Activated T-helper 1 cell treated with anti-CD3 and anti-CD28 coated beads, Interleukin-12 subunit alpha, Interleukin-12 subunit beta, Interleukin-2, Interleukin-4 antibody, amounts not matched to agents 30 ng/mL and 10 ng/mL and 1 ng/mL, durations not matched to agents 14 hours and 24 hours and 36 hours (primary cell): ENCODE data around the gene BRK1. TPM values are rescaled to one million over a fixed set of nuclear protein-coding genes. Genes with fewer than 3 reads are reported as not detected.
"Not testable (repeated sequence)": the region's sequence is repeated elsewhere in the genome, so short reads cannot be mapped to it uniquely, and the experiment has no call there.

Experiments
- DNase-seq: peaks from one replicate; pipeline ENCODE4 v3.0.0; 2021; ENCODE audit warnings: low spot score
- H3K27ac Mint-ChIP-seq: one replicate; pipeline ENCODE4 v1.8.0; 2021; ENCODE audit warnings: mild to moderate bottlenecking, mixed read lengths
- H3K27me3 Mint-ChIP-seq: one replicate; pipeline ENCODE4 v1.8.0; 2022; ENCODE audit warnings: mild to moderate bottlenecking, moderate library complexity, mixed read lengths; ENCODE audit not compliant: insufficient read depth
- H3K36me3 Mint-ChIP-seq: one replicate; pipeline ENCODE4 v1.8.0; 2021; ENCODE audit warnings: low read depth, mixed read lengths
- H3K4me1 Mint-ChIP-seq: one replicate; pipeline ENCODE4 v1.8.0; 2021; ENCODE audit warnings: low read depth, mixed read lengths
- H3K4me3 Mint-ChIP-seq: one replicate; pipeline ENCODE4 v1.8.0; 2021; ENCODE audit warnings: mild to moderate bottlenecking, moderate library complexity, mixed read lengths
- H3K9me3 Mint-ChIP-seq: one replicate; pipeline ENCODE4 v1.8.0; 2021; ENCODE audit warnings: mixed read lengths
- intact Hi-C: fragments of 100-400 bp; cut with micrococcal nuclease; formaldehyde crosslinking; loops from one replicate; pipeline ENCODE4 v1.15.1; 2024
- total RNA-seq: library from RNA; stranded (reverse); gene quantifications from 2 replicates; pipeline ENCODE4 v1.2.3, GENCODE V29; 2022

The BRK1 gene
- total RNA-seq, 1 donor from 2014 or later: 97.2 TPM

- intact Hi-C loops: no loop called here
- Mint-ChIP-seq H3K36me3 (peaks cover 43% of the 10 kb centered on the region), H3K4me1 (peaks cover 18% of the 10 kb centered on the region), H3K9me3 (peaks cover 7% of the 10 kb centered on the region), H3K27me3 (no peaks in the 10 kb centered on the region), H3K4me3 (no peak overlapping the region), H3K27ac (no peak overlapping the region)
- no peak for DNase-seq
These were observed 39.1 kb downstream of the BRK1 start for GRCh38 chr3:10154335-10155122.

GRCh38 chr3:10155123-10155472, 39.6 kb downstream of the BRK1 start:
- Mint-ChIP-seq H3K4me1 (peaks cover 12% of the 10 kb centered on the region), H3K27me3 (no peaks in the 10 kb centered on the region), H3K4me3 (no peak overlapping the region), H3K9me3 (peaks cover 7% of the 10 kb centered on the region), H3K27ac (no peak overlapping the region), H3K36me3 (peaks cover 38% of the 10 kb centered on the region)
- no peak for DNase-seq
- intact Hi-C loops: no loop called here

DNA sequence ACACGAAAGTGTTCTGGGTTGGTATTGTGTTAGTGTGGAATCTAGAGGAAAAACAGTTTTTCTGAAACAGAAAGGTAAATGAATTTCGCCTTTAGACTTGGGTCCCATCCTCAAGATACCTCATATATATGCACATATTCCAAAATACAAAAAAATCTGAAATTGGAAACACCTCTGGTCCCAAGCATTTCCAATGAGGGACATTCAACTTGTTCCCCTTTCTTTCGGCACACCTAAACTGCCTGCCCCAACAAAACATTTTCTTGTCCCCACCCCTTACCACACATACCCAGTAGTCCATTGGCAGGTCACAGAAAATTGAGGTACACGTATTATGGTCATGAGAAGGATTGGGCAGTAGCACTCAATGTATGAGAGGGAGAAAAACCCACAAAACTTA, 40.2 kb downstream of the BRK1 start:
- no peak for DNase-seq
- Mint-ChIP-seq H3K9me3 (peaks cover 7% of the 10 kb centered on the region), H3K4me1 (peaks cover 12% of the 10 kb centered on the region), H3K4me3 (no peak overlapping the region), H3K27ac (peak overlapping the region; percentile 40), H3K36me3 (peaks cover 32% of the 10 kb centered on the region), H3K27me3 (no peaks in the 10 kb centered on the region)
- intact Hi-C loops: no loop called here

DNA sequence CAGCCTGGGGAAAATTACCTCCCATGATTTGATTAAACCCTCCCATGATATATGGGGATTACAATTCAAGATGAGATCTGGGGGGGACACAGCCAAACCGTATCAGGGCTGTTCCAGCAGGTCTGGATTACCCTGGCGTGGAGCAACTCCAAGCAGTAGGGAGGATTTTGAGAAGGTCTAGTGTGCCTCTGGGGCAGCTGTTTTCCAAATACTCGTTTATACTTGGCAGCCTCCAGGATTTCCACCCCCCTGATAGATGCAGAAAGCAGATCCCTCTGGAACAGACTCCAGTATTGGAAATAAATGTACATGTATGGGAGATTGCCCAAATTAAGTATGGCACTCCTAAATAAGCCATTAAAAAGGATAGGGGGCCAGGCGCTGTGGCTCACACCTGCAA, 41.6 kb downstream of the BRK1 start:
- Mint-ChIP-seq H3K4me3 (no peak overlapping the region), H3K27ac (no peak overlapping the region), H3K27me3 (no peaks in the 10 kb centered on the region), H3K4me1 (peaks cover 7% of the 10 kb centered on the region), H3K9me3 (peaks cover 7% of the 10 kb centered on the region), H3K36me3 (peaks cover 21% of the 10 kb centered on the region)
- DNase-seq: no peak
- intact Hi-C loops: no loop called here

GRCh38 chr3:10158555-10158954, 43.1 kb downstream of the BRK1 start:
- Mint-ChIP-seq H3K36me3 (peaks cover 18% of the 10 kb centered on the region), H3K4me1 (peaks cover 12% of the 10 kb centered on the region)
- H3K27me3 Mint-ChIP-seq, DNase-seq, H3K4me3 Mint-ChIP-seq, H3K27ac Mint-ChIP-seq, H3K9me3 Mint-ChIP-seq, intact Hi-C loops: not testable (repeated sequence)

DNA sequence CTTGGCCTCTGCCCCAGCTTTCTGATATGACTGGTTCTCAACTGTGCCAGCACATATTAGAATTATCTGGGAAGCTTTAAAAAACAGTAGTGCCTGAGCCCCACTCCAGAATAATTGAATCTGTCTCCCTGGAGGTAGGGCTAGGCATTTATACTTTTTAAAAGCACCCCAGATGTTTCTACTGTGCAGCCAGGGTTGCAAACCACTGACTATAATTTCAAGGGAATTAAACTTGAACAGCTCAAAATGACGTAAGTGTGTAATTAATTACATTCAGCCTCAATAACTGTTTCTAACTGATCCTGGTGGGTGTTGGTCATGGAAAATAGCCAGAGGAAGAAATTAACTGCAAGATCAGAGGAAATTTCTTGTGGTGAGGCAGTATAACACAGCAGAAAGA, 44.9 kb downstream of the BRK1 start:
- intact Hi-C loops: no loop called here
- Mint-ChIP-seq H3K27me3 (no peaks in the 10 kb centered on the region), H3K4me3 (no peak overlapping the region), H3K27ac (no peak overlapping the region), H3K4me1 (peaks cover 16% of the 10 kb centered on the region), H3K9me3 (peaks cover 7% of the 10 kb centered on the region), H3K36me3 (peaks cover 11% of the 10 kb centered on the region)
- DNase-seq: no peak

GRCh38 chr3:10160925-10161324, 45.5 kb downstream of the BRK1 start:
- Mint-ChIP-seq H3K4me3 (no peak overlapping the region), H3K27ac (no peak overlapping the region), H3K4me1 (peaks cover 14% of the 10 kb centered on the region), H3K36me3 (peaks cover 5% of the 10 kb centered on the region), H3K9me3 (peaks cover 6% of the 10 kb centered on the region), H3K27me3 (no peaks in the 10 kb centered on the region)
- DNase-seq: no peak
- intact Hi-C loops: no loop called here

GRCh38 chr3:10162185-10162584, 46.7 kb downstream of the BRK1 start:
- peaks cover 20% of the 10 kb centered on the region for H3K4me1 Mint-ChIP-seq

GRCh38 chr3:10164201-10164545, 48.7 kb downstream of the BRK1 start:
- not testable (repeated sequence) for DNase-seq, H3K36me3 Mint-ChIP-seq, H3K9me3 Mint-ChIP-seq, H3K27ac Mint-ChIP-seq, H3K27me3 Mint-ChIP-seq
- peak overlapping the region; percentile 82 for H3K4me3 Mint-ChIP-seq
- intact Hi-C loops: loop anchor here (1.0 to 2.0 kb wide), 5 partner anchors 23 to 78 kb away; partner anchors contain the start of gene VHL
- peaks cover 32% of the 10 kb centered on the region for H3K4me1 Mint-ChIP-seq

More at GRCh38 chr3:10162185-10162584, 46.7 kb downstream of the BRK1 start:
- Mint-ChIP-seq H3K4me3 (no peak overlapping the region), H3K27me3 (no peaks in the 10 kb centered on the region), H3K9me3 (no peaks in the 10 kb centered on the region), H3K27ac (no peak overlapping the region), H3K36me3 (no peaks in the 10 kb centered on the region)
- no peak for DNase-seq
- intact Hi-C loops: no loop called here

DNA sequence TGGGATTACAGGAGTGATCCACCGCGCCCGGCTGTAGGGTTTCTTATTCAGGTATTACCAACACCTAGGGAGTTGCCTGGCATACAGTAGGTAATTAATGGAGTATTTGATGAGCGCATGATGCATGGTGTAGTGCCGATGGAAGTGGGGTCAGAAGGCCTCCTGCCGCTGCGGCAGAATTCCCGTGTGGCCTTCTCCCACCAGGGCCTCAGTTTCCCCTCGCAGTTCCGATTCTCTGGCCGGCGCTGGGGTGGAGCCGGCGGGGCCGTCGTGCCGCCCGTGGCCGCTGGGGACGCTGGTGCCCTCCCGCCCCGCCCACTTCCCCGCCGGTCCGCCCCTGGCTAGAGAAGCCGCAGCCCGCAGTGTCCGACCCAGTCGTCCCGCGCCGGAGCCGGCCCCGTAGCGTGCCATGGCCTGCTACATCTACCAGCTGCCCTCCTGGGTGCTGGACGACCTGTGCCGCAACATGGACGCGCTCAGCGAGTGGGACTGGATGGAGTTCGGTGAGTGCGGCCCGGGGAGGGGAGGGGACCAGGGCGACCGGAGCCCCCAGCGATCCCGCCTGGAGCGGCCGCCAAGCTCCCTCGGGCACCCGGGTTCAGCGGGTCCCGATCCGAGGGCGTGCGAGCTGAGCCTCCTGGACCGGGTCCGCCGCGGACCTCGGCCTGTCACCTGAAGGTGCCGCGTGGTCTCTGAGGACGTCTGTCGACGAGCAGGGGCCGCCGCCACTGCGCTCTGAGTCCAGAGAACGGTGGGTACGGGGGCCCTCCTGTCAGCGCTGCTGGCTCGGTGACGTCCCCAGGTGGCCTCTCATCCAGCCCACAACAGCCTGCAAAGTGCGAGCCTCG, 49.3 kb downstream of the BRK1 start, which contains the start of gene IRAK2:
TSS of gene IRAK2 (plus strand) at position 374 of the 848 bp plus-strand sequence. CDS start at position 410, 36 bp downstream.
- peaks cover 35% of the 10 kb centered on the region for H3K4me1 Mint-ChIP-seq
- H3K4me3 Mint-ChIP-seq: peak within 1 kb of the TSS; percentile 82
- peaks cover 8% of the 10 kb centered on the region for H3K9me3 Mint-ChIP-seq
- peak within 1 kb of the TSS; percentile 44 for H3K27ac Mint-ChIP-seq
- peaks cover 9% of the 10 kb centered on the region for H3K36me3 Mint-ChIP-seq
- H3K27me3 Mint-ChIP-seq: no peaks in the 10 kb centered on the region
- intact Hi-C loops: loop anchor here (1.0 to 2.0 kb wide), 5 partner anchors 23 to 78 kb away; partner anchors contain the start of gene VHL
- DNase-seq: peak; percentile 51

DNA sequence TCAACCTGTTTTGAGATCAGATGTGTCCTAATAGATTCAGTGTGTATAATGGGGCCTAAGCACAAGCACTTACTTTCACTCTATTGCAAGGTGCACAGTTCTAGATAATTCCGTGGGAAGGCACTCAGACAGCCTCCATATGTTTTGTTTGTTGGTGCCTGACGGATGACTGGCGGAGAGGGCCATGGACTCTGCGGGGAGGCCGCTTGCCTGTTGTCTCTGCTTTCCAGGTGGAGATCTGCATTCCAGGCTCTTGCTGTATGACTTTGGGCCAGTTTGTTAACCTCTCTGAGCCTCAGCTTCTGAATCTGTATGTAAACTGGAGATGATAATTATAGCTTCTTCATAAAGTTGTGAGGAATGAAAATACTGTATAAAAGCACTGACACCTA, 50.7 kb downstream of the BRK1 start:
- no peak for DNase-seq
- H3K27me3 Mint-ChIP-seq: no peaks in the 10 kb centered on the region
- H3K36me3 Mint-ChIP-seq: peaks cover 21% of the 10 kb centered on the region
- peaks cover 8% of the 10 kb centered on the region for H3K9me3 Mint-ChIP-seq
- H3K4me1 Mint-ChIP-seq: peaks cover 43% of the 10 kb centered on the region
- peak overlapping the region; percentile 67 for H3K27ac Mint-ChIP-seq
- intact Hi-C loops: no loop called here
- peak overlapping the region; percentile 82 for H3K4me3 Mint-ChIP-seq

DNA sequence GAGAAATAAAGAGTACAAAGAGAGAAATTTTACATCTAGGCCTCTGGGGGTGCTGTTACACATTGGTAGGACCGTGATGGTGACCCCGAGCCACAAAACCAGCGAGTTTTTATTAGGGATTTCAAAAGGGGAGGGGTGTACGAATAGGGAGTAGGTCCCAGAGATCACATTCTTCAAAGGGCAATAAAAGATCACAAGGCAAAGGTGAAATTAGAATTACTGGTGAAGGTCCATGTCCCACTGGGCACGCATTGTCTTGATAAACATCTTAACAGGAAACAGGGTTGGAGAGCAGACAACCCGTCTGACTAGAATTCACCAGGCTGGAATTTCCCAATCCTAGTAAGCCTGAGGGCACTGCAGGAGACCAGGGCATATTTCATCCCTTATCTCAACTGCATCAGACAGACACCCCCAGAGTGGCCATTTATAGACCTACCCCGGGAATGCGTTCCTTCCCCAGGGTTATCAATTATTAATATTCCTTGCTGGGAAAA, 53.6 kb downstream of the BRK1 start:
- peaks cover 8% of the 10 kb centered on the region for H3K9me3 Mint-ChIP-seq
- peaks cover 47% of the 10 kb centered on the region for H3K4me1 Mint-ChIP-seq
- no peak overlapping the region for H3K27ac Mint-ChIP-seq
- no peak for DNase-seq
- H3K4me3 Mint-ChIP-seq: no peak overlapping the region
- intact Hi-C loops: no loop called here
- no peaks in the 10 kb centered on the region for H3K27me3 Mint-ChIP-seq
- H3K36me3 Mint-ChIP-seq: peaks cover 24% of the 10 kb centered on the region

GRCh38 chr3:10170915-10171478, 55.5 kb downstream of the BRK1 start:
- H3K27me3 Mint-ChIP-seq: no peaks in the 10 kb centered on the region
- H3K9me3 Mint-ChIP-seq: peaks cover 8% of the 10 kb centered on the region
- H3K4me3 Mint-ChIP-seq: no peak overlapping the region
- peaks cover 53% of the 10 kb centered on the region for H3K4me1 Mint-ChIP-seq
- intact Hi-C loops: no loop called here
- peaks cover 29% of the 10 kb centered on the region for H3K36me3 Mint-ChIP-seq
- no peak for DNase-seq
- H3K27ac Mint-ChIP-seq: no peak overlapping the region
